GM23248 (cell line): ENCODE results near the gene C1orf167. TPM values are rescaled to one million over a fixed set of nuclear protein-coding genes. Genes with fewer than 3 reads are reported as not detected.

Source experiments
- DNase-seq: peaks from one replicate; pipeline ENCODE4 v3.0.0-alpha.2; 2015
- H2AFZ ChIP-seq: fragments of 200-600 bp; sonication (generic); 2 replicates; pipeline ENCODE4 v1.6.1; 2016; ENCODE audit warnings: antibody characterized with exemption
- H3F3A ChIP-seq: fragments of 200-600 bp; sonication (generic); 2 replicates; pipeline ENCODE4 v1.6.1; 2016; ENCODE audit warnings: mild to moderate bottlenecking, antibody characterized with exemption, mixed run types; ENCODE audit not compliant: insufficient read depth
- H3K27ac ChIP-seq: fragments of 200-600 bp; sonication (generic); 2 replicates; pipeline ENCODE4 v1.5.1; 2016; ENCODE audit warnings: mild to moderate bottlenecking
- H3K27me3 ChIP-seq: fragments of 200-600 bp; sonication (generic); replicated peaks from 2 replicates; pipeline ENCODE4 v1.6.1; 2016; ENCODE audit warnings: mild to moderate bottlenecking; ENCODE audit not compliant: insufficient read depth
- H3K36me3 ChIP-seq: fragments of 200-600 bp; sonication (generic); 2 replicates; pipeline ENCODE4 v1.6.1; 2016; ENCODE audit warnings: low read depth, mild to moderate bottlenecking
- H3K4me1 ChIP-seq: fragments of 200-600 bp; sonication (generic); 2 replicates; pipeline ENCODE4 v1.6.1; 2016; ENCODE audit warnings: mild to moderate bottlenecking; ENCODE audit not compliant: insufficient read depth
- H3K4me2 ChIP-seq: fragments of 200-600 bp; sonication (generic); one replicate; pipeline ENCODE4 v1.6.1; 2016; ENCODE audit warnings: mild to moderate bottlenecking; ENCODE audit not compliant: unreplicated experiment
- H3K4me3 ChIP-seq: fragments of 200-600 bp; sonication (generic); 2 replicates; pipeline ENCODE4 v1.5.1; 2016; ENCODE audit warnings: mild to moderate bottlenecking
- H3K79me2 ChIP-seq: fragments of 200-600 bp; sonication (generic); 2 replicates; pipeline ENCODE4 v1.6.1; 2016; ENCODE audit warnings: mild to moderate bottlenecking; ENCODE audit not compliant: insufficient read depth
- H3K9ac ChIP-seq: fragments of 200-600 bp; sonication (generic); 2 replicates; pipeline ENCODE4 v1.6.1; 2016; ENCODE audit warnings: mild to moderate bottlenecking
- H3K9me2 ChIP-seq: fragments of 200-600 bp; sonication (generic); 2 replicates; pipeline ENCODE4 v1.6.1; 2016; ENCODE audit warnings: mixed run types, mild to moderate bottlenecking, moderate library complexity; ENCODE audit not compliant: insufficient read depth
- H3K9me3 ChIP-seq: fragments of 200-600 bp; sonication (generic); one replicate; pipeline ENCODE4 v1.6.1; 2017; ENCODE audit warnings: low read depth
- H4K20me1 ChIP-seq: fragments of 200-600 bp; sonication (generic); 2 replicates; pipeline ENCODE4 v1.6.0; 2016; ENCODE audit not compliant: insufficient read depth
- EZH2 ChIP-seq: fragments of 200-600 bp; sonication (generic); IDR thresholded peaks from 2 replicates; pipeline ENCODE4 v1.6.1; 2018; ENCODE audit warnings: antibody characterized with exemption, mild to moderate bottlenecking; ENCODE audit not compliant: insufficient read depth, poor library complexity, severe bottlenecking
- EZH2phosphoT487 ChIP-seq: fragments of 200-600 bp; sonication (generic); IDR thresholded peaks from 2 replicates; pipeline ENCODE4 v1.6.1; 2018; ENCODE audit warnings: antibody characterized with exemption, moderate library complexity, mild to moderate bottlenecking, low read depth; ENCODE audit not compliant: insufficient read depth
- WGBS, 2 experiments: methylation state at CpG; one replicate each; pipeline ENCODE4 v1.1.6; 2015 to 2017; ENCODE audit warnings: low lambda C conversion rate in 2 of 2, low coverage in 1 of 2; ENCODE audit errors: missing lambda C conversion rate in 2 of 2; 5-methylcytosine and 5-hydroxymethylcytosine counted together
- in situ Hi-C: fragments of 300-500 bp; cut with MboI; formaldehyde crosslinking; loops from 2 replicates; pipeline ENCODE4 v1.15.0; 2020
- polyA plus RNA-seq: library from polyadenylated mRNA; unstranded; fragments of >200 nt; fragmentation: Nextera tagmentation; extraction: Ambion mirVana; gene quantifications from 2 replicates; pipeline ENCODE4 v1.2.1, GENCODE V29; 2016
- total RNA-seq: library from RNA; depleted of rRNA; stranded (reverse); fragments of >200 nt; shearing (Covaris generic); gene quantifications from 2 replicates; pipeline ENCODE4 v1.2.3, GENCODE V29; 2014

Gene C1orf167
- total and polyA plus RNA-seq, 2 experiments from 2014 or later: 0.43 TPM; not detected in 1

DNA sequence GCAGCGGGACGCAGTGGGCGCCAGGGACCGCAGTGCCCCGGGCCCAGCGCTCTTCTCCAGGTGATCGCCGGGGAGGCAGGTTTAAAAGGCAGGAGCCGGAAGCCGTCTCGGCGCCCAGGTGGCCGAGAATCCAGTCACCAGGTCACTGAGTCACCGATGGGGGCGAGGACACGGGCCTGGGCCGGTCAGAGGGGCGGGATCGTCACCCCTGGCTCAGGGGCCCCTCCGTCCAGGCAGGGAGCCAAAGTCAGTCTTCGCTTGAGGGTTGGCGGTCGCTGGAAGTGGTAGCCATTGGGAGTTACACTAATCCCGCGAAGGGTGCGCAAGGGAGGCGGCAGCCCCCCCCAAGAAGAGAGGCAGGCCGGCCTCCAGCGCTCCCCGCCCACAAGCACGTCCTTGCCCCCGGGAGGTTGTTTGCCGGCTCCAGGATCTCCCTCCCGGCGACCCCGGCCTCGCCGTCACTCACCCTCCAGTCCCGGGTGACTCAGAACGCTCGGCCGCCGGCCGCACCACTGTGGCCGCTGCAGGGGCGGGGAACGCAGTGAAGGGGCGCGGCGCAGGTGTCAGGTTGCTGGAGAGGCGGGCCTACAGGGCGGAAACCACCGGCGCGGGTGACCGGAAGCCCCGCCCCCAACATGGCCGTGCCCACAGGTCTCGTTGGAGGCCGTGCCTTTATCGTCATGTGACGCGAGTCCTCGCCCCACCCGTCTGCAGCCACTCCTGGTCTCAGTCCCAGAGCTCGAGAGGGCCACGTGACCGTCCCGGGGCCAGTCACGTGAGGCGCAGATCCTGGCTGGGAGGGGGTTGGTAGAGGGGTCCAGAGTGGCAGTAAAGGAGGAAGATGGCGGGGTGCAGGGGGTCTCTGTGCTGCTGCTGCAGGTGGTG is 43.7 kb downstream of the C1orf167 start, which contains the start of the genes CLCN6 and MTHFR:
Gene CLCN6 (plus strand): TSS at position 770 of the 885 bp plus-strand sequence. CDS start 72 bp downstream, at position 842.
Gene MTHFR (minus strand): TSS at position 543 of the 885 bp plus-strand sequence. CDS start 2,848 bp downstream, outside the sequence.
- peak within 1 kb of the TSS; percentile 91 for H3K9ac ChIP-seq
- no peak for TF ChIP-seq EZH2phosphoT487
- TF ChIP-seq EZH2: no peak
- DNase-seq: peak; percentile 100
- H3K27ac ChIP-seq: peak within 1 kb of the TSS; percentile 79
- H3K4me2 ChIP-seq: peak within 1 kb of the TSS; percentile 97
- no peaks in the 10 kb centered on the region for H3K9me2 ChIP-seq
- WGBS, 2 experiments: 0 to 1% methylated on average over 62 to 66 of the region's 72 CpGs
- peaks cover 62% of the 10 kb centered on the region for H3K79me2 ChIP-seq
- H3K9me3 ChIP-seq: no peaks in the 10 kb centered on the region
- H3K27me3 ChIP-seq: no peaks in the 10 kb centered on the region
- H3K4me3 ChIP-seq: peak within 1 kb of the TSS; percentile 84
- peaks cover 28% of the 10 kb centered on the region for H3K4me1 ChIP-seq
- H4K20me1 ChIP-seq: no peaks in the 10 kb centered on the region
- peaks cover 6% of the 10 kb centered on the region; the same call in 1 of the 2 replicates for H3K36me3 ChIP-seq
- H3F3A ChIP-seq: peaks cover 26% of the 10 kb centered on the region
- H2AFZ ChIP-seq: peak within 1 kb of the TSS; percentile 82
- in situ Hi-C loops: no loop called here

DNA sequence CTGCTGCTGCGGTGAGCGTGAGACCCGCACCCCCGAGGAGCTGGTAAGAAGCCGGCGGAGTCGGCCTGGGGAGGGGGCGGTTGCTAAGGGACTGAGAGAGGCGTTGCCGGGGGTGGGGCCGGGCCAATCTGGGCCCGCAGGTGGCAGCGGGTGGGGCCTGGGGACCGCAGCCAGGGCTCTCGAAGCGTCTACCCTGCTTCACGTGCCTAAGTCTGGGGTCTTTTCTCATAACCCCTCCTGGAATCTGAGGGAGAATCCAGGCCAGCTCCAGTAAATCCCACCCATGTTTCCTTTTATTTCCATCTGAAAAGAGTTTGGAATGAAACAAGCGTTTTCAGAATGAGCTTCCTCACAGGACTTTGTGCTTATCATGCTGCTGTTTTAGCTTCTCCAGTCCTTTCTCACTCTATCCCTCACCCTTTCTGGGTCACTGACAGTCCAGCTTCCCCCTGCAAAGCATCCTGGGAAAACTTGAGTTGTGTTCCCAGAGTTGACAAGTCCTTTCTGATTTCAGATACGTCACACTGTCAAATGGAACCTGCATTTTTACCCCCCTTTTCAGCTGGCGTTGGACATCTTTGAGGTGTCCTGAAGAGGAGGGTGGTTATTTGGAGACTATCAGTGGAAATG is 44.4 kb downstream of the C1orf167 start:
- peaks cover 26% of the 10 kb centered on the region for H3F3A ChIP-seq
- peak overlapping the region; percentile 82 for H2AFZ ChIP-seq
- peak overlapping the region; percentile 84 for H3K4me3 ChIP-seq
- H3K36me3 ChIP-seq: peaks cover 6% of the 10 kb centered on the region; the same call in 1 of the 2 replicates
- H3K4me1 ChIP-seq: peaks cover 28% of the 10 kb centered on the region
- WGBS, 2 experiments: 0 to 7% methylated on average over 14 to 15 of the region's 20 CpGs
- H3K9me2 ChIP-seq: no peaks in the 10 kb centered on the region
- H3K9ac ChIP-seq: peak overlapping the region; percentile 91
- H3K79me2 ChIP-seq: peaks cover 69% of the 10 kb centered on the region
- TF ChIP-seq EZH2phosphoT487 (no peak), EZH2 (no peak)
- in situ Hi-C loops: no loop called here
- no peaks in the 10 kb centered on the region for H3K9me3 ChIP-seq
- H3K4me2 ChIP-seq: peak overlapping the region; percentile 92
- peak overlapping the region; percentile 75 for H3K27ac ChIP-seq
- no peaks in the 10 kb centered on the region for H4K20me1 ChIP-seq
- no peaks in the 10 kb centered on the region for H3K27me3 ChIP-seq
- peak; percentile 73 for DNase-seq

DNA sequence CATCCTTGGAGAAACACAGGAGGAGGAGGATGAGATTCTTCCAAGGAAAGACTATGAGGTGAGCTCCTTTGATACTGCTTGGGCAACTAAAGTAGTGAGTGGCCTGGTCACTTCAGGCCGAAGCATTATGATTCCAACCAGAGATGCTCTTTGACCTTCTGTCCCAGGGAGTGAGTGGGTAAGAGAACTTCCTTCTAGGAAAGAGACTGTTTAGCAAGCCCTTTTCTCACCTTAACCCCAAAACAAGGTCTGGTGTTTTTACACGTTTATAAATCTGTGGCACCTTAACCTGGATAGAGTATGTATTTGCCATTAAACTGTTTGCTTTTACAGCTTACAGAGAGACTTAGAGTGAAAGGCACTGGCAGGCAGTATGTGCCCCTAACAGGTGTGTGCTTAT is 45.1 kb downstream of the C1orf167 start:
- no peaks in the 10 kb centered on the region for H4K20me1 ChIP-seq
- H2AFZ ChIP-seq: peak overlapping the region; percentile 82; the same call in 1 of the 2 replicates
- H3K9ac ChIP-seq: peak overlapping the region; percentile 91
- H3K27me3 ChIP-seq: no peaks in the 10 kb centered on the region
- 51 to 53% methylated on average over 2 of the region's 2 CpGs for WGBS, 2 experiments
- in situ Hi-C loops: no loop called here
- peak overlapping the region; percentile 92 for H3K4me2 ChIP-seq
- H3F3A ChIP-seq: peaks cover 24% of the 10 kb centered on the region
- no peaks in the 10 kb centered on the region for H3K9me2 ChIP-seq
- peaks cover 28% of the 10 kb centered on the region for H3K4me1 ChIP-seq
- no peak for TF ChIP-seq EZH2
- no peak for TF ChIP-seq EZH2phosphoT487
- H3K36me3 ChIP-seq: peaks cover 6% of the 10 kb centered on the region; the same call in 1 of the 2 replicates
- H3K4me3 ChIP-seq: peak overlapping the region; percentile 84
- peaks cover 71% of the 10 kb centered on the region for H3K79me2 ChIP-seq
- H3K9me3 ChIP-seq: no peaks in the 10 kb centered on the region
- H3K27ac ChIP-seq: peak overlapping the region; percentile 75; the same call in 1 of the 2 replicates
- no peak for DNase-seq

DNA sequence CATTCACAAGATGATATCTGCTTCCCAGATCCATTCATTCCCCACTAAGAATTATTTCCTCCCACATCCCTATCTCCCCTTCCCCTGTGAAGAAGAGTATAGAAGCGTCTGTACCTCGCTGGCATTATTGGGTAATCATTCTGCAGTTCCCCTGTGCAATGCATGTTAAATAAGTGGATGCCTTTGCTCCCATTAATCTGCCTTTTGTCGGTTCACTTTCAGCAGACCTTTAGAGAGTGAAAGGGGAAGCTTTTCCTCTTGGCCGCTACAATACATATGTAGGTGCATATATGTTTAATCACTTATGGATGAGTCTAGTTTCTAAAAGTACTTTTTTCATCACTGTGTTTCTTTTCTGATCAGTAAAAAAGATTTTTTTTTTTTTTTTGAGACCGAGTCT is 51.0 kb downstream of the C1orf167 start:
- WGBS, 2 experiments: 94 to 99% methylated on average over 5 of the region's 5 CpGs
- in situ Hi-C loops: no loop called here
- no peak for TF ChIP-seq EZH2phosphoT487
- no peak for TF ChIP-seq EZH2

More for the DNA sequence above, 51.0 kb downstream of the C1orf167 start:
- no peak overlapping the region for H2AFZ ChIP-seq
- peaks cover 62% of the 10 kb centered on the region for H3K79me2 ChIP-seq
- no peak overlapping the region for H3K4me2 ChIP-seq
- DNase-seq: no peak
- no peak overlapping the region for H3K9ac ChIP-seq
- no peaks in the 10 kb centered on the region for H3F3A ChIP-seq
- H3K27ac ChIP-seq: no peak overlapping the region
- no peaks in the 10 kb centered on the region for H3K27me3 ChIP-seq
- no peaks in the 10 kb centered on the region for H3K4me1 ChIP-seq
- no peaks in the 10 kb centered on the region for H3K9me3 ChIP-seq
- no peaks in the 10 kb centered on the region for H3K9me2 ChIP-seq
- H4K20me1 ChIP-seq: no peaks in the 10 kb centered on the region
- peaks cover 32% of the 10 kb centered on the region for H3K36me3 ChIP-seq
- no peak overlapping the region for H3K4me3 ChIP-seq
